ENCODE measurements around the gene ALG9.
"Not testable (repeated sequence)": the region's sequence is repeated elsewhere in the genome, so short reads cannot be mapped to it uniquely, and the experiment has no call there.

The ALG9 gene

DNA sequence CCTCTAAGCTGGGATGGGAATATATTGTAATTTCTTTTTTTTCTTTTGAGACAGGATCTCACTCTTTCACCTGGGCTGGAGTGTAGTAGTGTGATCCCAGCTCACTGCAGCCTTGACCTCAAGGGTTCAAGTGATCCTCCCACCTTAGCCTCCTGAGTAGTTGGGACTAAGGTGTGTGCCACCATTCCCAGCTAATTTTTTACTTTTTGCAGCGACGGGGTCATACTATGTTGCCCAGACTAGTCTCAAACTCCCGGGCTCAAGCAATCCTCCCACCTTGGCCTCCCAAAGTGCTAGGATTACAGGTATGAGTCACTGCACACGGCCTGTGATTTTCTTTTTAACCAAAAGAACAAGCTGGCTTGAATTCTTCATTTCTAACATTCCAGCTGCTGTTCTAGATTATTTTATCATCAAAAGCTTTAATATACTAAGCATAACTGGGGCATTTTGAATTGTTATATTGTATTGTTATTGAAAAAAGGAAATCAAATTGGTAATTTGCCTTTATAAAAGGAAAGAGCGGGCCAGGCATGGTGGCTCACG, 78.4 kb downstream of the ALG9 start:
- DNase-seq: no peak

DNA sequence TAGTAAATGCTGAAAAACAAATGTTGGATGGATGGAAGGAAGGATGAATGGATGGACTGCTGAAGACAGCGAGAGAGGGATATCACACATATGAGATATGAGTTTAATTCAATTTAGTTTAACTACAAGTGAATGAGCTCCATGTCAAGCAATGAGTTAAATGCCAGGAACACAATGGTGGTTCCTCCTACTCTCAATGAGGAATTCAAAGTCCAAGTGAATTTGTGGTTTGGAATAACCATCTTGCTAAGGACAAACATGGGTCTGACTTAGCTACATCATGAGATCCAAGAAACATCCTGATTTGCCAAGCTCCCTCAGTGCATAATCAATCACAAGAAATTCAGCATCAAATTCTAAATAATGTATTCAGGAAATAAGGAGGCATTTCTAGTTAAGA, 79.1 kb downstream of the ALG9 start:
- DNase-seq: no peak

DNA sequence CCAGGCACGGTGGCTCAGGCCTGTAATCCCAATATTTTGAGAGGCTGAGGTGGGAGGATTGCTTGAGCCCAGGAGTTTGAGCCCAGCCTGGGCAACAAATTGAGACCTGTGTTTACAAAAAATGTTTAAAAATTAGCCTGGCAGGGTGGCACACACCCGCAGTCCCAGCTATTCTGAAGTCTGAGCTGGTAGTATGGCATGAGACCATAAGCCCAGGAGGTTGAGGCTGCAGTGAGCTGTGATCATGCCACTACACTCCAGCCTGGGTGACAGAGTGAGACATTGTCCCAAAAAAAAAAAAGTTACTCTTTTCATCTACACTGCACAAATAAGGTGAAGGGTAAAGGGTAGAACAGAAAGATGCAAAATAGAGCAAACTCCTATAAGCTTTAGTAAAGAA, 82.9 kb downstream of the ALG9 start:
- no peak for DNase-seq

- no peak for DNase-seq
Observed at GRCh38 chr11:111788051-111788450, 83.3 kb downstream of the ALG9 start.

- no peak for DNase-seq
Observed at GRCh38 chr11:111785886-111786412, 85.4 kb downstream of the ALG9 start.

- DNase-seq: no peak
Observed at GRCh38 chr11:111785076-111785475, 86.3 kb downstream of the ALG9 start.

DNA sequence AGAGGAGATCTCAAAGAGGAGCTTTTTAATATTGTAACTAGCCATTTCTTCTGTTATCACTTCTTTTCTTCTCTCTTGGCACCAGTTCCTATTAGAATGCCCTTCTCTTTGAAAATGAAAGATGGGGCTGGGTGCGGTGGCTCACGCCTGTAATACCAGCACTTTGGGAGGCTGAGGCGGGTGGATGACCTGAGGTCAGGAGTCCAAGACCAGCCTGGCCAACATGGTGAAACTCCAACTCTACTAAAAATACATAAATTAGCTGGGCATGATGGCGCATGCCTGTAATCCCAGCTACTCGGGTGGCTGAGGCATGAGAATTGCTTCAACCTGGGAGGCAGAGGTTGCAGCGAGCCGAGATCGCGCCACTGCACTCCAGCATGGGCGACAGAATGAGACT, 87.1 kb downstream of the ALG9 start:
- DNase-seq: not testable (repeated sequence)

DNA sequence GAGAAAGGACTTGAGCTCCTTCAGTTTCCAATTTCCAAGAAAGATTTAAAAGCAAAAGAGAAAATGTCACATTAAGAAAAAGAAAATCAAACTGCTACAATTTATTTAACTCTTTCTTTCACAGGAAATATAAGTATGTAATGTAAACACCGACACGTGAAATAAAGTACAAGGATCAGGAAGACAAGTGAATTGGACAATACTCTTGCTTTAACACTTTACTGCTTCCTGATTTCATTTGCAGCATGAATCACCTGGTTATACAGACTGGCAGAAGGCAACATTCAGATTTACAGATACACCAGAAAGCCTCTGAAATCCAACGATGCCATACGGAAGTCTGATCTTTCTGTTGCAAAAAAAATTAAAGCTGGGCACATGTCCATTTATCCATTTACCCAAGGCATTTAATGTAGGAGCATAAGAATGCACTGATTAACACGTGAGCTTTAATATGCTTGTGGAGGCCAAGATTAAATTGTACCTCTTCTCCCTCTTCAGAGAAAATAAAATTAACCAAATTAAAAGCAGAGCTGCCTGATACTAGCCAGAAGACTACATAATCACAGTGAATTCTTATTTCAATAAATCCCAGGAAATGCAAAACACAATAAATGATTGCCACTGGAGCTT, 89.2 kb downstream of the ALG9 start:
- no peak for DNase-seq

DNA sequence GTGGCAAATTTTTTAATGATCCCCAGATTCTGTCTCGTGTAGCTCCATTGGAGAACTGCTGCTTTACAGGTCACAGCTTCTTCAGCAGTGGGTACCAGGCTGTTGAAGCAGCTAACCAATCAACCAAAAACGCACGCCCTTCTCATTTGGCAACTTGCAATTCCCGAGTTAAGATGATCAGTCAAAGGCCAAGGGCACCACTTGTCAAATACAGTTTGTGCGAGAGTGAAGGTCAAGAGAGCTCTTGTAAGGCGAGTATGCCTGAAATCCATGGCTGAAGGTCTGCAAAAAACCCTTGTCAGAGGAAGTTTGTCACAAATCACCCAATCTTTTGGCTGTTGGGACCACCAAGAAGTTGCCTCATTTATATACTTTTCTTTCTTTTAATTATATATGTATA, 92.3 kb downstream of the ALG9 start:
- no peak for DNase-seq

GRCh38 chr11:111778047-111778558, 93.3 kb downstream of the ALG9 start:
- no peak for DNase-seq

DNA sequence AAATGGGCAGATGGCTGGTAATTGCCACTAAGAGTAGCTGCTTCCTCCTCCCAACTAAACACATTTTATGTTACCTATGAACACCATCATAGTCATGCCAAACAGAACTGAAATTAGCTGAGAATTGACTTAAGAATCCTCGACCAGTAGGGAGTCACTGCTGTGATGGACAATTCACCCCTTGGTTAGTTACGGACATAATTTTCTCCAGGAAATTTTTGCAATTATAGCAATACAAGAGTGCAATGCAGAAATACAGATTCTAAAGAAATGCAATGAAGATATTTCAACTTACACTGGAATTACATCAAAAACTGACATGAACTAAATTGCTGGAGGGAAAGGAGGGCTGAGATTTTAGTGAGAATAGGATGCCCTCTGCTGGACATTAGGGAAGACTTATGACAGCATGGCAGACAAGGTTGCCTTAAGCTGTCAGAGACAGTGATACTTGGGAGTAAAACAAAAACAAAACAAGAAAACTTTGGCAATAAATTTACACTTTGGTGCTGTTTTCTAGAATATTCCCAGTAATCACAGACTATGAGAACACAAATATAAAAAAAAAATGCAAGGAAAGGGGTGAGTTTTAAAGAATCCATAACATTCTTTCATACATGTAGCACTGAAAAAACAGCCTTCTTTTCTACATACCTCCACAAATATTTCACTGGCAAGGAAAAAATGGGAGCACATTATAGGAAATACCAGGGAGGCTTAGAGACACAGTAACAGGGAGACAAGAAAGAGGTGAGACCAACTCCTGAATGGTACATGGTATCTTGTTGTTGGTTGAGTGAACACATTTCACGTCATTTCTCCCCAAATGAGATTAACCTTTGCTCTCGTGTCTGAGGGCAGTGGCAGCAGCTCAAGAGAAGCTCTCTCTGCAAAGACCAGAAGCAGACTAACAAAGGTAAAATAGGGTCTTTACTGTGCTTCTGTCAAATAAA, 94.0 kb downstream of the ALG9 start:
- DNase-seq: peak; percentile 87

GRCh38 chr11:111776398-111777093, 94.8 kb downstream of the ALG9 start:
- DNase-seq: peak; percentile 42

- DNase-seq: no peak
Observed at GRCh38 chr11:111774955-111775710, 96.2 kb downstream of the ALG9 start.

- no peak for DNase-seq
Observed at GRCh38 chr11:111772535-111772934, 98.8 kb downstream of the ALG9 start.

GRCh38 chr11:111771205-111771604, 100.2 kb downstream of the ALG9 start:
- DNase-seq: peak; percentile 19

- DNase-seq: no peak
Observed at GRCh38 chr11:111770581-111771134, 100.7 kb downstream of the ALG9 start.

GRCh38 chr11:111766834-111767142, 104.6 kb downstream of the ALG9 start:
- DNase-seq: no peak

DNA sequence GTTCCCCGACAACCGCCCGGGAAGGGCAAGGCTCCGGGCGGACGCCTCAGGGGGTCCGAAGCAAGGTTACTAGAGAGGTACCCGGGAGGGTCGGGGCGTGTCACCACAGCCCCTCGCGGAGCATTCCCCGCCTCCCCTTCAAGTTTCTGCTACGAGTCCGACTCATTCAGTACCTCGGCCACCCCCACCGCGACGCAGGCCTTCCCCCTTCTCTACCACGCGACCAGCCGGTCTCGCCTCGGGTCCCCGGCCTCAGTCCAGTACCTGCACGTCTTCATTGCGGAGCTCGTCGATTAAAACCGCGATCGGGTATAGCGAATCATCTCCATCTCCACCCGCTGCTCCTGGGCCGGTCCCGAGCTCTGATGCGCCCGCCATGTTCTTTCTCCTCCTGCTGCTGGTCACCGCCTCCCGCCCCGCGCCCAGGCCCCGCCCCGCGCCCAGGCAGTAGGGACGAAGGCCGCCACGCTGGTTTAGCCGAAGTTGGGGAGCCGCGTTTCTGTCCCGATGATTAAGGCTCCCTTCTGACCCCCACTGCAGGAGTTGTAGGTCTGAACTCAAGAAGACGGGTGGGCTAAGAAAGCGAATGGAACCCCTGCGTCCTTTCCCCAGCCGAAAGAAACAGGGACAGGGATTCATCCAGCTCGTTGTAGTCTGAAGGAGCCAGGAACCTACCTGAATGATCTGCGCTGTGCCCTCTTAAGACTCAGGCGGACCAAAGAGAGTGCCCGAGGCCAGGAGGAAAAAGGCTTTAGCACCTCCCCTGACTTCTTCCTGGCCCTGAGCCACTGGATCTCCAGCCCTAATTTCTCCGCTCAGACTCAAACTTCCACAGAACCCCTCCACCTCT, 105.2 kb downstream of the ALG9 start, which contains the start of gene PPP2R1B:
Gene PPP2R1B (minus strand): TSS at position 406 of the 850 bp plus-strand sequence. CDS start 28 bp downstream, at position 378.
- DNase-seq: peak; percentile 92

DNA sequence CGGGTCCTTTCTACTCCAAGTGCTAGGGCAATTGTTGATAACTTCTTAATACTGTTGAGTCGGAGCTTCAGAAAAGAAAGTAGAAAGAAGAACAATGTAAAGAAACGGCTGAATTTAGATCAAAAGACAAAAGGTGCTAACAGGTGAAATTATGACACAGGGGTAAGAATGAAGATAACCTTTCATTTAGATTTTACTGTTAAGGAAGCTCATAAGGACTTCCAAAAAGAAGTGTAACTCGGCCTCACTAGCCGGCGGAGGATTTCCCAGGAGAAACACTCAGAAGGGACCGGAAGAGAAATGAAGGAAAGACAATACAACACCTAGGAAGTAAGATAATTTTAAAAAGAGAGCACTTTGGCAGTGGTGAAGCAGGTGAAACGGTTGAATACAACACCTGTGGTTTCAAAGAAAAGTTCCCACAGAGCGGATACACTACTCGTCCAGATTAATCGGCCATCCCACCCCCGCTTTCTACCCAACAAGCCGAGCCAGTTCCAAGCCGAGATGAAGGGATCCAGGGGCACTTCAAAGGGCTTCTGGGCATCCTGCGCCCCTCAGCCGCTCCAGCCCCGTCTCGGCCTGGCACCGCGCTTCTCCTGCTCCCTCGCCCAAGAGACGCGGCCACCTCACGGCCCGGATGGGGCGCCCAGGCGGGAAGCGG, 105.9 kb downstream of the ALG9 start:
- peak; percentile 78 for DNase-seq

DNA sequence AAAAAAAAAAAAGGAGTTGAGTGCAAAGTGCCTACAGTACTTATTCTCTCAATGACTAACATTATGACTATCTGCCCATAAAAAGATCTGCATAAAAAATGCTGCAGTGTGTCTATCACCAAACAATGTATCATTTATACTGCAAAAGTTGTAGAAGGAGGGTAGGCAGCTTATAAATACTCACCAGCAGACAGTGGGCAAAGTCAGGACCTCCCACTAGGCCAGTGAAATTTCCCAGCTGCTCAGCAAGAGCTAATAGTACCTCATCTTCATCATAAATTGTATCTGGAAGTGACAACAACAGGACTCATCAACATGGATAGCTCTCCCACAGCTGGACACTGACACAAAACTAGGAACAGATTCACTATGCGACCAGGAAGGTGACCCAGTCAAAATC, 106.8 kb downstream of the ALG9 start:
- DNase-seq: no peak

Data from OCI-M1 (cell line).